ENCODE data around the gene TESK2. TPM values are rescaled to one million over a fixed set of nuclear protein-coding genes. Genes with fewer than 3 reads are reported as not detected.
"Not testable (repeated sequence)": the region's sequence is repeated elsewhere in the genome, so short reads cannot be mapped to it uniquely, and the experiment has no call there.

Gene TESK2
- total RNA-seq, 1 experiment from 2014 or later = 6.2 TPM

GRCh38 chr1:45516465-45516864, 25.5 kb upstream of the TESK2 start:
- no peak overlapping the region for H3K4me3 ChIP-seq
- peaks cover 38% of the 10 kb centered on the region for H3K4me1 ChIP-seq
- H3K27me3 ChIP-seq = no peaks in the 10 kb centered on the region
- H3K27ac ChIP-seq = no peak overlapping the region
- no peak for DNase-seq
- peaks cover 61% of the 10 kb centered on the region for H3K36me3 ChIP-seq
- H3K9me3 ChIP-seq (replicated peaks) = no peaks in the 10 kb centered on the region

GRCh38 chr1:45516036-45516435, 25.1 kb upstream of the TESK2 start:
- Histone ChIP-seq H3K36me3 (peaks cover 66% of the 10 kb centered on the region), H3K9me3 (replicated peaks) (no peaks in the 10 kb centered on the region), H3K4me1 (peaks cover 38% of the 10 kb centered on the region), H3K27ac (no peak overlapping the region), H3K27me3 (no peaks in the 10 kb centered on the region), H3K4me3 (no peak overlapping the region)
- DNase-seq = no peak

GRCh38 chr1:45513532-45514260, 22.7 kb upstream of the TESK2 start:
- H3K27ac ChIP-seq = 0 out of 2 replicates have a peak overlapping the region, but pooled peaks have one; percentile 9

GRCh38 chr1:45512641-45513054, 21.7 kb upstream of the TESK2 start:
- DNase-seq = peak; percentile 74 to 88
- no peak overlapping the region for H3K27ac ChIP-seq
- peaks cover 29% of the 10 kb centered on the region for H3K4me1 ChIP-seq
- H3K4me3 ChIP-seq = no peak overlapping the region
- peaks cover 86% of the 10 kb centered on the region for H3K36me3 ChIP-seq
- no peaks in the 10 kb centered on the region for H3K9me3 ChIP-seq (replicated peaks)
- H3K27me3 ChIP-seq = no peaks in the 10 kb centered on the region

More at GRCh38 chr1:45513532-45514260, 22.7 kb upstream of the TESK2 start:
- H3K4me3 ChIP-seq; H3K9me3 ChIP-seq (replicated peaks); H3K27me3 ChIP-seq: not testable (repeated sequence)
- peaks cover 31% of the 10 kb centered on the region for H3K4me1 ChIP-seq
- peak; percentile 55 to 63 for DNase-seq
- H3K36me3 ChIP-seq = peaks cover 86% of the 10 kb centered on the region

- Histone ChIP-seq H3K36me3 (peaks cover 72% of the 10 kb centered on the region), H3K4me1 (peaks cover 29% of the 10 kb centered on the region), H3K27me3 (no peaks in the 10 kb centered on the region), H3K4me3 (no peak overlapping the region), H3K9me3 (replicated peaks) (no peaks in the 10 kb centered on the region), H3K27ac (no peak overlapping the region)
- DNase-seq = no peak
Observed at GRCh38 chr1:45510972-45511527, 20.1 kb upstream of the TESK2 start.

- H3K27me3 ChIP-seq = no peaks in the 10 kb centered on the region
- H3K27ac ChIP-seq = no peak overlapping the region
- no peaks in the 10 kb centered on the region for H3K9me3 ChIP-seq (replicated peaks)
- peaks cover 66% of the 10 kb centered on the region for H3K36me3 ChIP-seq
- H3K4me1 ChIP-seq = peaks cover 24% of the 10 kb centered on the region
- H3K4me3 ChIP-seq = no peak overlapping the region
- no peak for DNase-seq
Observed at GRCh38 chr1:45510036-45510971, 19.3 kb upstream of the TESK2 start.

GRCh38 chr1:45508295-45509151, 17.6 kb upstream of the TESK2 start:
- Histone ChIP-seq H3K36me3 (peaks cover 49% of the 10 kb centered on the region), H3K4me3 (no peak overlapping the region), H3K9me3 (replicated peaks) (no peaks in the 10 kb centered on the region), H3K27me3 (no peaks in the 10 kb centered on the region), H3K27ac (no peak overlapping the region), H3K4me1 (peaks cover 8% of the 10 kb centered on the region)
- DNase-seq = no peak

- no peak overlapping the region for H3K4me3 ChIP-seq
- peaks cover 42% of the 10 kb centered on the region for H3K36me3 ChIP-seq
- DNase-seq = no peak
- H3K27me3 ChIP-seq = no peaks in the 10 kb centered on the region
- no peak overlapping the region for H3K27ac ChIP-seq
- H3K9me3 ChIP-seq (replicated peaks) = no peaks in the 10 kb centered on the region
- H3K4me1 ChIP-seq = peaks cover 1% of the 10 kb centered on the region
Observed at GRCh38 chr1:45507893-45508292, 16.9 kb upstream of the TESK2 start.

GRCh38 chr1:45507195-45507594, 16.2 kb upstream of the TESK2 start:
- no peaks in the 10 kb centered on the region for H3K9me3 ChIP-seq (replicated peaks)
- H3K4me3 ChIP-seq = no peak overlapping the region
- no peaks in the 10 kb centered on the region for H3K4me1 ChIP-seq
- H3K27ac ChIP-seq = no peak overlapping the region
- H3K27me3 ChIP-seq = no peaks in the 10 kb centered on the region
- peaks cover 35% of the 10 kb centered on the region for H3K36me3 ChIP-seq
- no peak for DNase-seq

GRCh38 chr1:45503462-45504360, 12.7 kb upstream of the TESK2 start:
- Histone ChIP-seq H3K4me3 (no peak overlapping the region), H3K36me3 (peaks cover 5% of the 10 kb centered on the region; the same call in 1 of the 2 replicates), H3K27ac (no peak overlapping the region), H3K9me3 (replicated peaks) (no peaks in the 10 kb centered on the region), H3K27me3 (no peaks in the 10 kb centered on the region), H3K4me1 (no peaks in the 10 kb centered on the region)
- no peak for DNase-seq

- H3K9me3 ChIP-seq (replicated peaks) = no peaks in the 10 kb centered on the region
Observed at GRCh38 chr1:45501505-45501859, 10.5 kb upstream of the TESK2 start.

GRCh38 chr1:45499415-45499769, 8.4 kb upstream of the TESK2 start:
- H3K27ac ChIP-seq = no peak overlapping the region

More at GRCh38 chr1:45501505-45501859, 10.5 kb upstream of the TESK2 start:
- Histone ChIP-seq H3K36me3 (no peaks in the 10 kb centered on the region), H3K4me3 (no peak overlapping the region), H3K27ac (no peak overlapping the region), H3K4me1 (no peaks in the 10 kb centered on the region), H3K27me3 (no peaks in the 10 kb centered on the region)
- no peak for DNase-seq

GRCh38 chr1:45498279-45498678, 7.3 kb upstream of the TESK2 start:
- no peak overlapping the region for H3K4me3 ChIP-seq
- H3K36me3 ChIP-seq = no peaks in the 10 kb centered on the region
- no peaks in the 10 kb centered on the region for H3K9me3 ChIP-seq (replicated peaks)
- H3K27me3 ChIP-seq = no peaks in the 10 kb centered on the region
- DNase-seq = no peak
- H3K27ac ChIP-seq = no peak overlapping the region
- H3K4me1 ChIP-seq = no peaks in the 10 kb centered on the region

More at GRCh38 chr1:45499415-45499769, 8.4 kb upstream of the TESK2 start:
- H3K4me1 ChIP-seq = no peaks in the 10 kb centered on the region
- DNase-seq = no peak
- no peaks in the 10 kb centered on the region for H3K9me3 ChIP-seq (replicated peaks)
- H3K36me3 ChIP-seq = no peaks in the 10 kb centered on the region
- H3K27me3 ChIP-seq = no peaks in the 10 kb centered on the region
- peak overlapping the region; percentile 60 for H3K4me3 ChIP-seq

All from SJCRH30 (cell line).